HG03558 (cell line): Measurements from ENCODE around the gene MRPS35.

Experiments
- ATAC-seq: cut with Tn5 transposase; IDR thresholded peaks from one replicate; pipeline ENCODE4 v1.9.1; 2021; ENCODE audit warnings: moderate number of reproducible peaks; ENCODE audit not compliant: unreplicated experiment; ENCODE audit errors: extremely low read depth

MRPS35 gene

DNA sequence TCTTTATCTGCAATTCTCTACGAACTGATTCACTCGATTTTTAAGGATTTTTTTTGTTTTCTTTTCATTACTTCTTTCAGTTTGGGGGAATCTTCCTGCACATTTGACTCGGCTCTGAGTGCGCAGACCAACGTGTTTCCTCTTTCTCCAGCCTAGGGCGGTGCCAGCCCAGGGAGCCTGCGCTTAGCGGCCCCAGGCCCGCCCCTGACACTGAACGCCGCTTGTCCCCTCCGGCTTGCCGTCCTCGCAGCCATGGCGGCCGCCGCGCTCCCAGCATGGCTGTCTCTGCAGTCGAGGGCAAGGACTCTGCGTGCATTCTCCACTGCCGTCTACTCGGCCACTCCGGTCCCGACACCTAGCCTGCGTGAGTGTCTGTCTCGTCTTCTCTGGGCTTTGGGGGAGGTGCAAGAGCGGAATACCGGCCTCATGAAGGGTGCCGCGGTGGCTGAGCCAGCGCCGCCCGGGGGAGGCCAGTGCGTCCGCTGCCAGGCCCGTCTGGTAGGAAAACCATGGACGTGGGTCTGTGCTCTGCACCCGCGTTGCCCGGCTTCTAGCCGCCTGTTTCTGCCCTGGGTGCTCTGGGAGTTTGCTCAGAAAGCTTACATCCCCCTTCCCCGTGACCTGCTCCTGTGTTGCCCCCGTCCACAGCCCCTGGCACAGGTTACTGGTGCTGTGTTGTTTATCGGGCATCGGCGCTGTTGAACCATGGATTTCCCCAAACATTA lies at the start of gene MRPS35:
Gene MRPS35 (plus strand): TSS at position 241 of the 725 bp plus-strand sequence. CDS start 12 bp downstream, at position 253.
- peak; percentile 84 for ATAC-seq

DNA sequence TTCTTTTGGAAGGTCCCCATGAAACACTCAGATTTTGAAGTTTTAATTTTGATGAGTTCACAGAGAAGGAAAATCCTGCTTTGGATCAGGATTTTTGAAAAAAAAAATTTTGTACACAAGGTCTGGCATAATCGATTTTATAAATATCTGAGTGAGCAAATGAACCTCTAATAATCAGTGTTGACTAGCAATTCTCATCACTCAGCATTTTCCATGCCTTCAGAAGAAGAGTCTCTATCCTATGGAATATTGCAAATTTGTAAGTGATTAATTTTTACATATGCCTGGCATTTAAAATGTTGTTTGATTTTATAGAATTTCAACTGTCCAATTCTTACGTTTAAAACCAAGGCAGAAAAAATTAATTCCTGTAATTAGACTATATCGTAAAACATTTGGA lies 44.9 kb upstream of the MRPS35 start:
- no peak for ATAC-seq

DNA sequence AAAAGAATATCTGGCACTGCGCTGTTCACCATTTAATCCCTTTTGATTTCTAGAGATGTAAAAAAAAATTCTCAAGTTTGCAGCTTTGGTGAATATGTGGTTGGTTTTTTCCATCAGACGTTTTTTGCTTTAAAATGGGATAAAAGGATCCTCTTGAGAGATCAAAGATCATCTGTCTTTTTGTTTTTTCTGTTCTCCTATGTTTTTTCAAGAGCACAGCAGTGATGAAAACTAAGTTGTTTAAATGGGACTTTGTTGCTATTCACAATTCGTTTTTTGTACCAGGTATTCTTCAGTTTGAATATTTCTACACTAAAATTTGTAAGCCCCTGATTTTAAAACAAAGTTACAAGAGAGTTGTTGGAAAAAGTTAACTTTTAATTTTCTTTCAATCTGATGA lies 44.1 kb upstream of the MRPS35 start:
- ATAC-seq, result no peak

DNA sequence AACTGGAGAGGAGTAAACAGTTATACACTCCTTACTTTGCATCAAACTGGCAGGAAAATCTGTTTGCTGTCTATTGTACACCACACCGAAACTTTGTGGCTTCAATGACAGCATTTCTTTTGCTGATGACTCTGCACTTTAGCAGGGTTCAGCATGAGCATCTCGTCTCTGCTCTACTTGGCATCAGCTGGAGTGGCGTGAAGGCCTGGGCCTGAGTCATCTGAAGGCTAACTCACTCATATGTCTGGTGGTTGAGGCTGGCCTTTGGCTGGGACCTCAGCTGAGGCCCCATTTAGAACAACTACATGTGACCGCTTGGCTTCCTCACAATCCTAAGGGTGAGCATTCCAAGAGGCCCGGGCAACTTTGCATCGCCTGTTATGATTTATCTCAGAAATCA lies 43.1 kb upstream of the MRPS35 start:
- ATAC-seq, result no peak

DNA sequence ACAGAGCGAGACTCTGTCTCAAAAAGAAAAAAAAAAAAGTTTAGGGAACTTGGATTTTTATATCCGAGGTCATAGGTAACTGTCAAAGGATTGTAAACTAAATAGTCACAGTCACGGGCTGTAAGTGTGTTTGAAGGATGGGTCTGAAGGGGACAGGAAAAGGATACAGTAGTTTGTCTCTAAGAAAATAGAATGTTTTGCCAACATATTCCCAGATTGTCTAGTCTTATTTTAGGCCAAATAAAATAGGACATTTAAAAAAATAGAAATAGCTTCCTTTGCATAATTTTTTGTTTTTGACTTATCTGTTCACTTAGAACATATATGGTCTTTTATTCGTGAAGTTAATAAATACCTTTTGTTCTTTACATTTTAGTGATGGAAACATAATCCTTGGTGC lies 38.6 kb upstream of the MRPS35 start:
- no peak for ATAC-seq

DNA sequence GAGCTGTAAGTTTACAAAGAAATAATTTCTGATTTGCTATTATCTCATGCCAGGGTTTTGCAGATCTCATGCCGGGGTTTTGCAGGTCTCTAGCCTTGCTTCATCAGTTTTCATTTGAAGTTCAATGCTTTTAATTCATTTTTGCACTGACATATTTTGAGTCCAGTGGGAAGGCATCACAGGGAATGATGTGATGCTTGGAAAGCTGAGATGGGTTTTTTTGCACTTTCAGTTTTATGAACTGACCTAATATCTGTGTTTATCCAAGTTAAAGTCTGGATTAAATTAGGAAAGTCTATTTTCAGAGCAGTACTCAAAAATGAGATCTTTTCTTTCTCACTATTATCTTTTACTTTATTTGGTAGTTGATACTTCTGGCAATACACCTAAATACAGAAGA lies 38.0 kb upstream of the MRPS35 start:
- no peak for ATAC-seq

DNA sequence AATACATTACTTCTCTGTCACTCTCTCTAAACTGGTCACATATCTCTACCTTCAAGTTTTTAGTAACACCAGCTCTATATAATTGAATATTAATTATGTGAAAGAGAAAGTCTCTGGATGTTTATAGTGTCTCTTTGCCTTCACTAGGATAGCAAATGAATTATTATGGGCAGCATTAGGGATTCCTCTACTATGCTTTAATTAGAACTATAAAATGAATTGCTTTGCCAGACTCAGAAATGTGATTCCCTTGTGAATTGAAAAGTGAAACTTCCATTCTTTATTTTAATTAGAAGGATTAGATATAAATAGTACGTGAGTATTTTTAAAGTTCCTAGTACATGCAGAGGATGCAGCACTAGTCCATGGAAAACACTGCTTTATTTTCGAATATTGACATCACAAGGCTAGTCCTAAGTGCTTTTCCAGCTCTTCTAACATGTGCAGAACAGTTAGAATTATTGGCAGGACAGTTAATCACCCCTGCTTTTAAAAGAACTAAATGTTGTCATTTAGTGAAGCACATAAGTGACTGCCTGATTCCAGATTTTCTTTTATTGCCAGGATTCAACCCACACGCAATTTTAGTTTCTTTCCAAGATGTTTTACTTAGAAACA lies 37.4 kb upstream of the MRPS35 start:
- ATAC-seq, result no peak

DNA sequence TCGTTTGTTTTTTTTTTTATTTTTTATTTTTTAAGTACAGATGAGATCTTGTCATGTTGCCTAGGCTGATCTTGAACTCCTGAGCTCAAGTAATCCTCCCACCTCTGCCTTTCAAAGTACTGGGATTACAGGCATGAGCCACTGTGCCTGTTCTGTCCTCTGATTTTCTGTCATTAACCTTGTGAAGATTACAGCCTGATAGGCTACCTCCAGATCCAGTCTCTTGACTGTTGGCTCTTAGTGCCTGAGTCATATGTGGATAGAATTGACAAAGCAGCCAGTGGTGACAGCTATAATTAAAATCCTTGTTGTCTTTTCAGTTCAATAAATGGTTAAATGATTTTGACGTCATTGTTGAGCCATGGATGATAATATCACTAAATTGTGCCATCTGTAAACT lies 35.6 kb upstream of the MRPS35 start:
- no peak for ATAC-seq

DNA sequence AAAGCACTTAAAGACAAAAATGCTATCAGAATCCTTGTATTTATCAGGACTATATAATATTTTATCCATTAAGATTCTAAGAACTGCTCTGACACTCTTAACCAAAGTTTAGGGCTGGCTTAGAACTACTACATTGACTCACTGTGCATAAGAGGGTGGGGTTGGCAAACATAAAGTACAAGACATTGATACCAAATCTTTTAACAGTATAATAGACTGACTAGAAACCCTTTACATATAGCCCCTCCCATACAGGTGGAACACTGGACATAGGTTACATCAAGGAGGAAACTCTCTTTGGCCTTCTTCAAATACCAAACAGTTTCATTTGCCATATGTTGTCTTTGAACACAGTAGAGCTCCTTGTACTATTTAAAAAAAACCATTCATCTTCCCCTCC lies 30.0 kb upstream of the MRPS35 start:
- no peak for ATAC-seq

DNA sequence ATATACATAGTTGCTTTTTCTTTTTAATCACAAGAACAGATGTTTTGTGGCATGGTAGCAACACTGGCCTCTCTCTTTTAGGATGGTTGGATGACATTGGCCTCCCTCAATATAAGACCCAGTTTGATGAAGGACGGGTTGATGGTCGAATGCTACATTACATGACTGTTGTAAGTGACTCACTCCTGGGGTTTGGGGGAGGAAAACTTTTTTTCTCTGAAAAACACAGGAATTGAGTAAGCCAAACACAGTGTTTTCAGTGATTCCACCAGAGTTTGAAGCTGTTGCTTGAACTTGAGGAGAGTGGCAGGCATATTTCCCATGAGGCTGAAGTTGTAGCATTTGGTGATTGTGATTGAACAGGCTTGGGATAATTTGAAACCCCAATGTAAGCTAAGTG lies 28.1 kb upstream of the MRPS35 start:
- no peak for ATAC-seq

DNA sequence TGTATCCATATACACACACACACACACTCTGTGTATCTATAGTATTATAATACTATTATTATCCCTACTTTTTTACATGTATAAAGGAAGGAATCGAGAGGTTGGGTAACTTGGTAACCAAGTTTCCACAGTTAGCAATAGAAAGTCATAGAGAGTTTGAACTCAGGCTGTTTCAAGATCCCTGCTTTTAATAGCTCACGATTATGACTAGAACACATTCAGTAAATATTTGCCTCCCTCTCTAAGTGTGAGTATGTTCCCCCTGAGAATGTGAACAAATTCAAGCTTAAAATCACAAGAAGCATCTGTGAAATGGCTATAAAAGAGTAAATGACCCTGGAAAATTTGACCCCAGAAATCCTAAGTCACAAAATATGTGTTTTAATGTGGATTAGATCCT lies 25.4 kb upstream of the MRPS35 start:
- ATAC-seq, result no peak

DNA sequence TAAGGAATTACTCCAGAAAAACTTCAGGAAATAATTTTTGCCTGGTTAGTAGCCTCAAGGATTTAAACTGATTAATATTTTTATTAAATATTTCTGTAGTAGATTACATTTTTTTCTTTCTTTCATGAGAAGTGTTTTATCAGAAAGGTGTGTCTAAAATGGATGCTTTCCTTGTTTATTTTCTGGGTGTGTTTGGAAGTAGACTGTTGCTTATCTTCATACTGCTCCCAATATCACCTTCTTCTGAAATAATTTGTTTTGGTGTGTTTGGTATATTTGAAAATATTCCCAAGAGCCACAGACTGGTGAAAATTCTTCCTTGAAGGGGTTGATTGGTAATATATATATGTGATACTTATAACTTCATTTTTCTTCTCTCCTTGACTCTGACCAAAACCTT lies 24.5 kb upstream of the MRPS35 start:
- ATAC-seq, result no peak

DNA sequence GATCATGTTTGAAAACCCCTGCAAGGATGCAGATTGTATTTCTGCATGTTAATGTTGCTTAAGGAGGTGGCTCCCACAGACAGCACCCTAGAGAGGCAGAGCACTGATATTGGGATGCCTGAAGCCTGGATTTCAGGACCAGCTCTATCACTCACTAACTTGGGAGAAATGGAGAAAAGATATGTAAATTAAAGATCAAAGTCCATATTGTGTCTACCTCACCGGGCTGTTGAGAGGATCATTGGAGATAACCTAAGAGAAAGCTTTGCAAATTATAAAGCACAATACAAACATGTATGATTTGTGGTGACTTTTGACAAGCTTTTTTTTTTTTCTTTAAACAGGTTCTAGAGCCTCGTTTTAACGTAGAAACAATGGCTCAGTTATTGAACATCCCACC lies 22.0 kb upstream of the MRPS35 start:
- no peak for ATAC-seq

DNA sequence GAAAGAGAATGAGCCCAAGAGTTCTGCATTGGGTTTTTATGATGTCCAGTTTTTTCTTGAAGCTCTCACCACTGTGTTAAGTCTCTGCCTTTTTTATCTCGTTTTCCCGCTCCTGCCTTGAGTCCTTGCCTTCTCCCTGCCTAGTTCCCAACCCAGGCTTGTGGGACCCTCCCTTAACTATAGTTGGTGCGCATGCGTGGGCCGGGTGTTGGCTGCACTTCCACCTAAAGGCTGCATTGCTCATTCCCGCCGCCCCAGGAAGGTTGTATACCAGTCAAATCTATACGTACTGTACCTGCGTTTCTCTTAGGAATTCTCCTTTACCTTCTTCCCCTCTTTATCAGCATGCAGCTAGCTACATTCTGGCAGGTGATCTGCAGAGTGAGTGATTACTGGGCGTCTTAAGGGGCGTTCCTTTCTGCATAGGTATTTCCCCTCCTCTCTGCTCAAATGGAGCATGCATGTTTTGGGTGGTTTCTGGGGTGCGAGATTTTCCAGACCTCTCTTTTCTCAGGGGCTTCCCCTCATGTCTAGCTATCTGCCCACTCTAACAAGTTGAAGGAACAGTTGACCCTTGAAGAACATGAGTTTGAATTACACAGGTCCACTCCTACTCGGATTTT lies 21.0 kb upstream of the MRPS35 start:
- no peak for ATAC-seq

DNA sequence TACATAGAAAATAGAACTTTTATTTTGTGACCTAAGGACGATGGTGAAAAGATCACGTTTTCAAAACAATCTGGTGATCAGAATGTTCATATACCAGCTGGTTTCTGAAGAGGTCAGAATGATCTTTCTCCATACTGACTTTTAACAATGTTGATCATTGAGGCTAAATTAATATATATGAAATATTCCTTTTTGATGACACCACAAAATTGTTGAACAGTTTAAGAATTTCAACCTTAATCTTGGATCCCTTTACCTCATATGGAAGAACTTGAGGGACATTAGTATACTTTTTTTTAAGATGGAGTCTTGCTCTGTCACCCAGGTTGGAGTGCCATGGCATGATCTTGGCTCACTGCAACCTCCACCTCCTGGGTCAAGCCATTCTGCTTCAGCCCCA lies 17.2 kb upstream of the MRPS35 start:
- no peak for ATAC-seq

DNA sequence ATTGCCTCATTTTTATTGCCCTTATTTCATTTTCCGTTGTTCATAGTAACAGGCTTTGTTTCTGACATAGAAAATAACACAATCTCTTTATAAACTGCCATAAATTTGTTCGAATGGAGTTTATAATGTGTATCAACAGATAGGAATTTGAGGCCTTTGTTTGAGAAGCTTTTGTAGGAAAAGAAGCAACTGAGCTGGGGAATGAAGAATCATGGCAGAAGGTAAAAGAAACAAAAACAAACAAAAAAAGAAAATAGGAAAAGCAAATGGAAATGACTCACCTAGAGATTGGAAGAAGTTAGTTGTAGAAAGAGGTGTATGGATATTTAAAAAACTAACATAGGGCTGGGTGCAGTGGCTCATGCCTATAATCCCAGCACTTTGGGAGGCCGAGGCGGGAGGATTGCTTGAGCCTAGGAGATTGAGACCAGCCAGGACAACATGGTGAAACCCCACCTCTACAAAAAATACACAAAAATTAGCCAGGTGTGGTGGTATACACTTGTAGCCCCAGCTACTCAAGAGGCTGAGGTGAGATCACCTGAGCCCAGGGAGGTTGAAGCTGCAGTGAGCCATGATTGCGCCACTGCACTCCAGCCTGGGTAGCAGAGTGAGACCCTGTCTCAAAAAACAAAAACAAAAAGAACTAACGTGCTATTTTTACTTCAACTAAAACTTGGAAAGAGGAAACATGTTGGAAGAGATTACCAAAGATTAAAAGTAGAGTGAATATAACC lies 14.9 kb upstream of the MRPS35 start:
- no peak for ATAC-seq

DNA sequence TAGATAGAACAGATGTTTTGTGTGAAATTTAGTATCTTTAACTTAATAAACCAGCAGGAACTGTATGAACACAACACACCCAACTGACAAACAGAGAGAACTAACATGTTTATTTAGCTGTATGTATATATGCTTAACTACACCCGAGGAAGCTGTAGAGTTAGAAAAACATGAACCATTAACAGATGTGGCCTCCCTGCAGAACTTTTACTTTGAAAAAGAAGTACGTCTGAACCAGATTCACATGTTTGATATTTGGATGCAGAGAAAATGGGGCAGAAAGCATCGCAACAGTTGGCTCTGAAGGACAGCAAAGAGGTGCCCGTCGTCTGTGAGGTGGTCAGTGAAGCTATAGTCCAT lies 14.4 kb upstream of the MRPS35 start, which contains the start of gene REP15:
Gene REP15 (plus strand): TSS at position 155 of the 360 bp plus-strand sequence. CDS start 116 bp downstream, at position 271.
- no peak for ATAC-seq

DNA sequence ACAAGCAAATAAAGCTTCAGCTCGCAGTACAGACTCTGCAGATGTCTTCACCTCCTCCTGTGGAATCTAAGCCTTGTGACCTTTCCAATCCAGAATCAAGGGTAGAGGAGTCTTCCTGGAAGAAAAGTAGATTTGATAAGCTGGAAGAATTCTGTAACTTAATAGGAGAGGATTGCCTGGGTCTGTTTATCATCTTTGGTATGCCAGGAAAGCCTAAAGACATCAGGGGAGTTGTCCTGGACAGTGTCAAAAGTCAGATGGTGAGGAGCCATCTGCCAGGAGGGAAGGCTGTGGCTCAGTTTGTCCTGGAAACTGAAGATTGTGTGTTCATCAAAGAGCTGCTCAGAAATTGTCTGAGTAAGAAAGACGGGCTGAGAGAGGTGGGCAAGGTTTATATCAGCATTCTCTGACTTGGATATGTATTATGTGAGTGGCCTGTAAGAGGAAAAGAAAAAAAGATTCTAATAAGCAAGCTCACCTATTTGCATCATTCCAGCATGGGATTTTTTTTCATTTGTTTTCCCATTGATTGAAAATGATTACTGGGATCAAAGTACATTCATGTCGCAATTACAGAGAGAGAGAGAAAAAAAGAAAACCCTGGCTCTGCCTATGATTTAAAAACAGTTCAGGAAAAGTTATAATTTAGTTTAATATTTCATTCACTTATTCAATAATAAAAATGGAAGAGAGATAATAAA lies 13.6 kb upstream of the MRPS35 start:
- no peak for ATAC-seq

DNA sequence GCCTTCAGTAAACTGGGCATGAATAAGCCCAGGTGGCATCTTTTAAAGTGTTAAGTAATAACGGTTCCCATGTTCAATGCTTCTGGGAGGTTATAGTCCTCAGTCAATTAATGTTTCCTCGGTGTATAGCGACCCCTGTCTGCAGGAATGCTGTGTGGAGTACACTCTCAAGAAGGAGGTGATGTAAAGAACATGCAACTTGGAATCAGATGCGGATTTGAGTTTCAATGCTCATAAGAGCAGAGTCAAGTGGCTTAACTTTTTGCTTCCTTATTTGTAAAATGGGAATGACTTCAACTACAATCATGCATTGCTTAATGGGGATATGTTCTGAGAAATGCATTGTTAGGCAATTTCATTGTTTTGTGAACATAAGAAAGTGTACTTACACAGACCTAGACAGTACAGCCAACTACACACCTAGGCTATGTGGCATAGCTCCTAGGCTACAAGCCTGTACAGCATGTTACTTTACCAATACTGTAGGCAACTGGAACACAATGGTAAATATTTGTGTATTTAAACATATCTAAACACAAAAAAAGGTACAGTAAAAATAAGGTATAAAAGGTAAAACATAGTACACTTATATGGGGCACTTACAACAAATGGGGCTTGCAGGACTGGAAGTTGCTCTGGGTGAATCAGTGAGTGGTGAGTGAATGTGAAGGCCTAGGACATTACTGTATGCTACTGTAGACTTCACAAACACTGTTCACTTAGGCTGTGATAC lies 6.7 kb upstream of the MRPS35 start:
- no peak for ATAC-seq

DNA sequence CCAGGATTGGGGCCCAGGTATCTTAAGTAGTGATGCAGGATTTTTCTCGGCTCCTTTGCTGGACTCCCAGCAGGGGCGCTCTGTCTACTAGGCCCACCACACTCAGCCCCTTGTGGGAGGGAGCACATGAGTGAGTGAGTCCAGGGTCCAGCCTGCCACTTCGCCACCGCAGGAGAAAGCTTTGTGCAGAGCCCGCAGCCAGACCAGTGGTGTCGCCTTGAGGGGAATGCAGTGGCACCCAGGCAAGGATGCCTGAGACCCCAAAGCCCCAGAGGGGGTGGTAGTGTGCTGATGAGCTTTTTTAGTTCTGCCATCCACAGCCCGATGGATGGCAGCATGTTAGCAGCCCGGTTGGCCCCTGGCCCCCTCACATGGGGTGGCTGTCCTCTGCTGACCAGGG lies 5.4 kb upstream of the MRPS35 start:
- no peak for ATAC-seq
